GM18858 (cell line): Measurements from ENCODE around the gene TPI1.

Experiments
- ATAC-seq: cut with Tn5 transposase; IDR thresholded peaks from one replicate; pipeline ENCODE4 v1.9.1; 2021; ENCODE audit not compliant: unreplicated experiment

Gene TPI1

GRCh38 chr12:6867413-6868210, at the start of gene TPI1:
Gene TPI1, plus strand, starts transcription at chr12:6867531. Its CDS starts 36 bp downstream, at chr12:6867567.
- no peak for ATAC-seq

GRCh38 chr12:6817662-6818157, 49.6 kb upstream of the TPI1 start:
- ATAC-seq: no peak

GRCh38 chr12:6818222-6818621, 49.1 kb upstream of the TPI1 start:
- no peak for ATAC-seq

GRCh38 chr12:6818645-6819044, 48.7 kb upstream of the TPI1 start:
- no peak for ATAC-seq

GRCh38 chr12:6819106-6820030, 48.0 kb upstream of the TPI1 start:
- no peak for ATAC-seq

GRCh38 chr12:6820166-6820565, 47.2 kb upstream of the TPI1 start:
- no peak for ATAC-seq

GRCh38 chr12:6821591-6822425, 45.5 kb upstream of the TPI1 start, which contains the start of gene GPR162:
Gene GPR162, plus strand, starts transcription at chr12:6821821. Its CDS starts 2,078 bp downstream, at chr12:6823899.
- no peak for ATAC-seq

GRCh38 chr12:6822426-6823135, 44.8 kb upstream of the TPI1 start:
- ATAC-seq: no peak

- ATAC-seq: no peak
Observed at GRCh38 chr12:6823182-6824084, 43.9 kb upstream of the TPI1 start.

- no peak for ATAC-seq
Observed at GRCh38 chr12:6824085-6824775, 43.1 kb upstream of the TPI1 start.

GRCh38 chr12:6824901-6825381, 42.4 kb upstream of the TPI1 start:
- ATAC-seq: no peak

GRCh38 chr12:6825398-6826124, 41.8 kb upstream of the TPI1 start:
- no peak for ATAC-seq

GRCh38 chr12:6826125-6826733, 41.1 kb upstream of the TPI1 start:
- ATAC-seq: no peak

- ATAC-seq: no peak
Observed at GRCh38 chr12:6826734-6827436, 40.4 kb upstream of the TPI1 start.

GRCh38 chr12:6827437-6827911, 39.9 kb upstream of the TPI1 start:
- no peak for ATAC-seq

- no peak for ATAC-seq
Observed at GRCh38 chr12:6827982-6828780, 39.1 kb upstream of the TPI1 start, which contains the start of gene P3H3. Gene P3H3, plus strand, starts transcription at chr12:6828407. Its CDS starts 34 bp downstream, at chr12:6828441.
